SJSA1 (cell line): ENCODE results near the gene PRUNE1. TPM values are rescaled to one million over a fixed set of nuclear protein-coding genes. Genes with fewer than 3 reads are reported as not detected.

Experiments
- DNase-seq, 2 experiments: peaks; one replicate each; pipeline ENCODE4 v3.0.0-alpha.2; 2015 to 2020; ENCODE audit warnings: low spot score in 2 of 2, low read depth in 1 of 2
- H3K27ac ChIP-seq: fragments of 250-450 bp; sonication (Bioruptor Pico); 2 replicates; pipeline ENCODE4 v1.5.1; 2020; ENCODE audit warnings: mild to moderate bottlenecking, moderate library complexity
- H3K27me3 ChIP-seq: fragments of 250-450 bp; sonication (Bioruptor Pico); replicated peaks from 2 replicates; pipeline ENCODE4 v1.5.1; 2020; ENCODE audit warnings: mild to moderate bottlenecking, moderate library complexity
- H3K36me3 ChIP-seq: fragments of 250-450 bp; sonication (Bioruptor Pico); 2 replicates; pipeline ENCODE4 v1.5.1; 2020; ENCODE audit warnings: mild to moderate bottlenecking
- H3K4me1 ChIP-seq: fragments of 250-450 bp; sonication (Bioruptor Pico); replicated peaks from 2 replicates; pipeline ENCODE4 v1.6.1; 2021; ENCODE audit warnings: mild to moderate bottlenecking
- H3K4me3 ChIP-seq: fragments of 250-450 bp; sonication (Bioruptor Pico); 2 replicates; pipeline ENCODE4 v1.5.1; 2020; ENCODE audit warnings: mild to moderate bottlenecking
- H3K9me3 ChIP-seq: fragments of 250-450 bp; sonication (Bioruptor Pico); replicated peaks from 2 replicates; pipeline ENCODE4 v1.5.1; 2020; ENCODE audit warnings: mild to moderate bottlenecking
- total RNA-seq: library from RNA; depleted of rRNA; stranded (reverse); fragments of >200 nt; shearing (Covaris generic); gene quantifications from 2 replicates; pipeline ENCODE4 v1.2.3, GENCODE V29; 2014

Gene PRUNE1
- total RNA-seq, 1 experiment from 2014 or later: 22.3 TPM

DNA sequence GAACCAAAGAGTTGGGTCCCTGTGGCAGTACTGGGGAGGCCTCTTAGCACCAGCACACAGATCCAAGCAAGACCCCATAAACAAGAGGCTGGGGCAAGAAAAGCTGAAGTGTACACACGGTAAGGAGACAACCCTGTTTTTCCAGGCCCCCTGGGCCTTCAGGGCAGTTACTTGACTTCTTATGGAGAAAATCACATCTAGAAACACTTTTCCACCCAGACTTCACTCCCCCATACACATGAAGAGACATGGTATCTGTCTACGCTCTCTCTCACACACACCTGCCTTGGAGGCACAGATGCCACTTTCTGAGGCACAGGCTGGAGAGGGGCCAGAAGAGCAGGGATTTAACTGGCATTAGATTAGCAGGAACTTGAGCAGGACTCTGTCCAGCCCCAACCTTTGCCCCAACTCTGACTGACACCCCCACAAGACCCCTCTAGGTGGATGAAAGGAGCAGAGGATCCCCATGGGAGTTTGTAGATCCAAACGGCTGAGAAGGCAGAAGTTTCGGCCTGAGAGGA is 35.8 kb upstream of the PRUNE1 start:
- Histone ChIP-seq H3K9me3 (no peaks in the 10 kb centered on the region), H3K36me3 (peaks cover 49% of the 10 kb centered on the region), H3K4me3 (no peak overlapping the region), H3K27ac (no peak overlapping the region), H3K27me3 (no peaks in the 10 kb centered on the region), H3K4me1 (peaks cover 44% of the 10 kb centered on the region)
- no peak for DNase-seq

DNA sequence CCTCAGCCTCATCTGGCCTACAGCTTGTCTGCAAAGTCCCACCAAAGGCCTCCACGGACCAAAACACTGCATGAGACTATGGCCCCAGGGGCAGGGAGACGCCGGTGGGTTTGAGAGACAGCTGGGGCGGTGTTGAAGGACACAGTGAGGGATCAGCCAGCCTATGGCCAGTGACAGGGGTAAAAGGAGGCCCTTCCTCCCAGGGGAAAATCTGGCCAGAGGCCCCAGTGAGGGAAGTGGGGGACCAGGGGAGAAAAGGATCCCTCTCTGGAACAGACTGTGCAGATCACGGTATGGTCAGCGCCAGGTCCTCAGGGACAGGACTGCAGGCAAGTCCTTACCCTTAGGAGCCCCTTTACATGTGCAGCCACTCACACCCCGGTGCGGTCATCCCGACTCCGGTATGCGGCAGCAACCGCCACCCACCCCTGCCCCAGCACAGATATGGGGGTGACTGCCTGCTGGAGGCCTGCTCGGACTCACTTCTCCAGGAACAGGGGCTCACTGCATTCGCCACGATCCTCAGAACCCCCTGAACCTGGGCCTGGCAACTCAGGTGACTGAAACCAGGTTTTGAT is 34.9 kb upstream of the PRUNE1 start:
- Histone ChIP-seq H3K4me1 (peaks cover 53% of the 10 kb centered on the region), H3K4me3 (peak overlapping the region; percentile 96), H3K27me3 (no peaks in the 10 kb centered on the region), H3K36me3 (peaks cover 40% of the 10 kb centered on the region), H3K27ac (peak overlapping the region; percentile 88), H3K9me3 (no peaks in the 10 kb centered on the region)
- no peak for DNase-seq

DNA sequence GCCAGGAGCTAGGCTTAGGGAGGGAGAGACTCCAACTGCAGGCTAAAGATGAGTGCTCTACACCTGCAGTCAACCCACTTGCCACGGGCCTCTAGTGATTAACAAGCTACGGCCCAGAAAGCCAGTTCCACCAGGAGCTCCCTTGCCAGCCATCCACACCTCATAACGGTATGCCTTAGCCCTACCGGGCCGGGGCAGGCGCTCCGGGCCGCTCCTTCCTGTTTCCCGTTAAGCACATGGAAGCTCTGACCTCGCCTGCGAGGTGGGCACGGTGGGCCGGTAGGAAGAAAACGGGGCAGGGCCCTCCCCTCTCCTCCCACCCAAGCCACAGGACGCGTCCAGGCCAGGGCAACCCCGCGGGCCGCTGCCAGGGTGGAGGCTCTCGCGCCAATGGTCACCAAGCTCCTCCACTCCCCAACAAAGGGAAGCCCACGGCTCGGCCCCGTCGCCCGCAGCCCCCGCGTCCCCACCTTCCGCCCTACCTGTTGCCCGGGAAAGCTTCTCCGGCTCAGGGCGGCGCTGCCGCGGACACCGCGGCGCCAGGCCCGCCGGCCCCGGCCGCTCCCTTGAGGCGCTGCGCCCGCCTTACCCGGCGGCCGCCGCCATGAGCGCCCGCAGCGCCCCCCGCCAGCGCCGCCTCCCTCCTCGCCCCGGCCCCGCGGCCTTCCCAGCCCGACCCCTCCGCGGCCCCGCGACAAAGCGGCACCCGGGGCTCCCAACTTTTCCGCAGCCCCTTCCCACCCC is 34.2 kb upstream of the PRUNE1 start:
- Histone ChIP-seq H3K27ac (peak overlapping the region; percentile 88), H3K36me3 (peaks cover 34% of the 10 kb centered on the region), H3K4me1 (peaks cover 56% of the 10 kb centered on the region), H3K27me3 (no peaks in the 10 kb centered on the region), H3K4me3 (peak overlapping the region; percentile 96), H3K9me3 (no peaks in the 10 kb centered on the region)
- DNase-seq: peak in 1 of 2 experiments; percentile 48

DNA sequence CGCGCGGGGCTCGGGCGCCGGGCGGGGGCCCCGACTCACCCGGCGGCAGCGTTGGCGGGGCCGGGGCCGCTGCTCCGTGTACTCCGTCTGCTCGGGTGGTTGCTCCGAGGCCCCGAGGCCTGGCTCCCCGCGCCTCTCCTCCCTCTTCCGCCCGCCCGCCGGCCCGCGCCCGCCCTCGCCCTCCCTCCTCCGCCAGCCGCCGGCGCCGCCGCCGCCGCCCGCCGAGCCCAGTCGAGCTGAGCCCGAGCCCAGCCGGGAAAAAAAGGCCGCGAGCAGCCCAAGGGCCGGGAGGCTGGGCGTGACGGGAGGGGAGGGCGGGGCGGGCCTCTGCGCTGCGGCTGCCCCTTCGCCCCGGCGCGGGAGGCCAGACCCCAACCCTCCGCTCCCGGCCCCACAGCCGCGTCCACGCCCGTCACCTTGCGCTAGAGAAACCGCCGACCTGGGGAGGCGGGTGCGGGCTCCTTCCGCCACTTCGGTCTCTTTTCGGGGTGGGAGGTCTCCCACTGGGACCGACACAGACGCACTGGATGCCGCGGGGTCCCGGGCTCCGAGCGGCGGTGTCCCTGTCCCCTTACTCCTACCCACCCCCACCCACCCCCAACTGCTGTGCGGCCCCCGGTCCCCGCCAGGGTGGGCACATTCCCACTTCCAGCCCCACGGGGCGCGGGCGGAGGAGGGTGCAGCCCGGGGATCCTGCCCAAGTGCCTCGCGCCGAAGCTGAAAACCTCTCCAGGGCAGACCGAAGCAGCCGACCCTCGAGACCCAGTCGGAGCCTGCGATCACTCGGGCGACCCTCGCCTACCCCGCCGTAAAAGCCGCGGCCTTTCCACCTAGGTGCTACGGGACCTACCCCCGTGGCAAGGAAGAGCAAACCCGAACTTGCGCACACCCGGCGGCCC is 33.4 kb upstream of the PRUNE1 start, which contains the start of gene CERS2:
TSS of gene CERS2 (minus strand) at position 256 of the 899 bp plus-strand sequence. CDS start 5,745 bp downstream, outside the sequence.
- H3K9me3 ChIP-seq: no peaks in the 10 kb centered on the region
- H3K36me3 ChIP-seq: peaks cover 31% of the 10 kb centered on the region
- DNase-seq: peak; percentile 48 to 85
- H3K4me3 ChIP-seq: peak within 1 kb of the TSS; percentile 96
- peaks cover 64% of the 10 kb centered on the region for H3K4me1 ChIP-seq
- H3K27me3 ChIP-seq: no peaks in the 10 kb centered on the region
- peak within 1 kb of the TSS; percentile 88 for H3K27ac ChIP-seq

DNA sequence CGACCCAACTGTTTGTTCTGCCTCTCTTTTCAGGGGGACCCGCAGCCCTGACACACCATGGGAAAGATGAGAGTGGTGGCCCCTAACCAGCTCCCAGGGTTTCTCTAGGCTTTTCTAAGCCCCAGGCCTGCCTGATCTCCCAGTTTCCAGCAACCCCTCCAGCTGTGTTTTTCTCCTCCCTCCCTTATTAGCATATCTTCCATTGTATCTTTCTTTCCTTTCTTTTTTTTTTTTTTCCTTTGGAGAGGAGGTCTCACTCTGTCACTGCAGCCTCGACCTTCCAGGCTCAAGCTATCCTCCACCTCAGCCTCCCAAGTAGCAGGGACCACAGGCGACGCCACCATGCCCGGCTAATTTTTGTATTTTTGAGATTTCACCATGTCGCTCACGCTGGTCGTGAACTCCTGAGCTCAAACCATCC is 31.8 kb upstream of the PRUNE1 start:
- peaks cover 57% of the 10 kb centered on the region for H3K4me1 ChIP-seq
- H3K36me3 ChIP-seq: peaks cover 27% of the 10 kb centered on the region
- no peak overlapping the region for H3K4me3 ChIP-seq
- DNase-seq: no peak
- no peaks in the 10 kb centered on the region for H3K27me3 ChIP-seq
- no peaks in the 10 kb centered on the region for H3K9me3 ChIP-seq
- H3K27ac ChIP-seq: no peak overlapping the region

DNA sequence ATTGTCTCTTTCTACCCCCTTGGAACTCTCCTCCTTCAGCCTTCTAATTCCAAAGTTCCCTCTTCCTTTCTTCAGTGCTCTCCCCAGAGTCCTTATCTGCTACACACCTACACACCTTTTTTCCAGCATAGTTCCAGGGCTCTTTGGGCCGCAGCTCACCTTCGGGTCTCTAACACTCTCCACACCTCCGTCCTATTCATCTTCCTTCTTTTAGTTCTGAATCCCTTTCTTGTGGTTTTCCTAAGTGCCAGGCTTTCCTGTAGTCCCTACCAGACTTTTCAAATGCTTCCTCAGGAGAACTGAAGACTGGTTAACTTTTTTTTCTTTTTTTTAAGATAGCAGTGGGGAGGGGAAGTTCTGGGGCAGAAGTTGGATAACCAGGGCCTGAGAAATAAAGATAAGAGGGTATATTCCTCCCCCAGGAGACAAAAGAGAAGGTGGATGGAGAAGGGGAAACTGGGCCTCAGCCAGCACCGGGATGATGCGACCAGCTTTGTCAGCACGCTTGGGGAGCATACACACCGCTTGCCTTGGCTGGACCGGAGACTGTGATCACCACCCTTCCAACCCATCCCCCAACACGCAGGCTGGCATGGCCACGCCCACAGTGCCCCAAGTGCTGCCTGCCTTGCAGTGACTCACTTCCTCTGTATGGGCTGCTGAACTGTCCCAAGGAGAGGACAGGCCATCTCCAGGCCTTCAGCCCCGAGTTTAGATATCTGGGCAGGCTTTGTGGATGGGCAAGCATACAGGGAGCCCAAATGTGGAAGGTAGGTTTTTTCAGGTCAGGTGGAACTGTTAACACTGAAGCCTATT is 31.2 kb upstream of the PRUNE1 start:
- no peaks in the 10 kb centered on the region for H3K9me3 ChIP-seq
- H3K4me1 ChIP-seq: peaks cover 51% of the 10 kb centered on the region
- H3K4me3 ChIP-seq: no peak overlapping the region
- peak; percentile 72 to 90 for DNase-seq
- peak overlapping the region; percentile 50 for H3K27ac ChIP-seq
- no peaks in the 10 kb centered on the region for H3K27me3 ChIP-seq
- peaks cover 21% of the 10 kb centered on the region for H3K36me3 ChIP-seq

DNA sequence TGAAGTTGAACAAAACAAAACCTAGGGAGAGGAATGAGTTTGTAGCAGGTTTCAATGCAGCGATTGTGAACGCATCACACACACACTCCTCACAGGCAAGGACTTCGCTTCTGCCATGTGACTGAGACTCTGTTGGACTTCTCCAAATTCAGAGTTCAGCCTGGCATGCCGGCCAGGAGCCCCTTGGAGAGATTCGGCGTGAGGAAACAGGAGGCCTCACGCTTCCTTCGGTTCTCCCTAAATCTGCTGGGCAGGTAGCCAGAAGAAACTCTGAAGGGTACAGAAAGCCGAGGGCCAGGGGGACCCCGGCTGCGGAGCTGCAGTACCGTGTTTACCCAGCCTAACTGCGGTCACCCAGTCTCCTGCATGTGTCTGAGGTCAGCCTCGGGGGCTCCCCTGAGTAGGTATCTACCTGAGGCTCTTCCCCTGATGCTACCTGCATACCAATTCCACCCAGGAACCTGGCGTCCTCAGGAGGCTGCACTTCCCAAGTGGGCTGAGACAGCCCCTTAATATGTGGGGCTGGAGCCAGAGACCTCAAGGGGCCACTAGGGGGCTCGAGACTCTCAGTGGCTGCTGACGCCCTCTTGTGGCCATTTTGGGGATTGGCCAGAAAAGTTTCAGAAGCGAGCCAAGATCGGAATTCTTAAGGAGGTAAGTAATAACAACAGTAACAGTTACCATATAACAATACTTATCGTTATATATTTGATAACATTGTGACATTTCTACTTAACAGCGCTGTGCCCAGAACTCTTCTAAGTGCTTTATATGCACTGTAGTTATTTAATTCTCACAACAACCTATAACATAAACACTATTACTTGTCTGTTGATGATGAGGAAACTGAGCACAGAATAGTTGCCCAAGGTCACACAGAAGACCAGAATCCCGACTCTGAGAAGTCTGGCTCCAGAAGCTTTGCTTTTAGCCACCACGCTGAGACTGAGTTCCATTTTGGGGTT is 28.9 kb upstream of the PRUNE1 start:
- H3K36me3 ChIP-seq: peaks cover 2% of the 10 kb centered on the region
- H3K27me3 ChIP-seq: no peaks in the 10 kb centered on the region
- no peak overlapping the region for H3K27ac ChIP-seq
- no peak overlapping the region for H3K4me3 ChIP-seq
- peak; percentile 82 for DNase-seq
- peaks cover 34% of the 10 kb centered on the region for H3K4me1 ChIP-seq
- H3K9me3 ChIP-seq: no peaks in the 10 kb centered on the region

DNA sequence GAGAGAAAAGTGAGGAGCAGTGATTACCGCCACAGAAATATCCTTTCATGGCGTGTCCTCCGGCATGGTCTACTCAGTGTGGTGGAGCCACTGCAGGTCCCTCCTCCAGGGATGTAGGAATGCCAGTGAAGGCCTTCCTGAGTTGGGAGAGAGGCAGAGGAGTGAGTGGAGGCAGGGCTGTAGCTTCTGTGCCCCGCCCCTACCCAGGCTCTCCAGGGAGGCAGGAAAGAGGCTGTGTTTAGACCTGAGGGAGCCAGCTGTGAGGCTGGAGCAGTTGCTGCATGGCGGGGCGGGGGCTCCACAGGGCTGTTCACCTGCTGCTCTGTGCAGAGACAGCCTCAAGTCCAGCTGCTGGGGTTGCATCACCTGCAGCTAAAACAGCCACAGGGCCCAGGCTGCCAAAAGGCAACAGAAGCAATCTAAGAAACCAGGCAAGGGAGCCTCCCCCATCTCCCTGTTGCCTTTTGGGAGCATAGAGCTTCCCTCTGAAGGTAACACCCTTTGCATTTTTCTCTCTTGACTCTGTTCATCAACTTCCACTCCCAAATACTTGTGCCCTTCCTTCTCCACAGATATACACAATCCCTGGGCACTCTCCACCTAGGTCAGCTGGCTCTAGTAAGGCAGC is 27.0 kb upstream of the PRUNE1 start:
- DNase-seq: no peak
- Histone ChIP-seq H3K27ac (no peak overlapping the region), H3K4me3 (no peak overlapping the region), H3K27me3 (no peaks in the 10 kb centered on the region), H3K9me3 (no peaks in the 10 kb centered on the region), H3K4me1 (peaks cover 30% of the 10 kb centered on the region), H3K36me3 (no peaks in the 10 kb centered on the region)

DNA sequence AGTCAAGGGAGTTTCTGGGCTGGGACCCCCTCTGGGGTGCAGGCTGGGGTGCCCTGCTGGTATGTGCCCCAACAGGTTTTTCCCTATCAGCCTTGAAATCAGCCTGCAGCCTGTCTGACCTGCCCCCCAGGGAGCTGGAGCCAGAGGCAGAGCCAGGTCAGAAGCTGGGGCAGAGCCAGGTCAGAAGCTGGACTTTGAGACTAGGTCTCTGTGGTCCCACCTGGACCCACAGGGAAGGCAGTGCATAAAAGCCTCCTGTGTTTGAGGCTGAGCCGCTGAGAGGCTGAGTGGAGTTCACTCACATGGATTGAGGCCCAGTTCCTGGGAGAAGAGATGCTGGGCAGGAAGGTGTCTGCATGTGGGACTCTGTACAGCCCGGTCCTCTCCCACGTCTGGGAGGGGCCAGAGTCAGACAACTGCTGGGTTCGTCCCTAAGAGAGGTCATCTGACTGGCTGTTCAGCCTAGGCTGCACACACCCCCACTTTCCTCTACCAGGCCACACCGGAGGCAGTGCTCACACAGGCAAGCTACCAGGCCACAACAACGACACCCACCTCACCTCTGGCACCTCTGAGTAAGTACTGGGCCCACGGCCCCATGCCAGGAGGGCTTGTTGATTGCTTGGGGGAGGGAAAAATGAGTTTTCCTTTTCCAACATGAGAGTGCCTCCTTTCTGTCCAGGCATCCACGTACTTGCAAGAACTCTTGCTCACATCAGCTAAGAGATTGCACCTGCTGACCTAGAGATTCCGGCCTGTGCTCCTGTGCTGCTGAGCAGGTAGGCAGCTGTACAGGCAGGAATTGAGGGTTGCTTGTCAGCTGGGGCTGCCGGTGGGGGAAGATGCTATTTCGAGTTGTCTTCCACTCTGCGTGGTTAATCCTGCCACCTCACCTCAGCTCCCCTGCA is 26.2 kb upstream of the PRUNE1 start, which contains the start of gene ANXA9:
TSS of gene ANXA9 (plus strand) at position 488 of the 908 bp plus-strand sequence. CDS start 814 bp downstream, outside the sequence.
- no peak within 1 kb of the TSS for H3K27ac ChIP-seq
- no peaks in the 10 kb centered on the region for H3K27me3 ChIP-seq
- no peak for DNase-seq

DNA sequence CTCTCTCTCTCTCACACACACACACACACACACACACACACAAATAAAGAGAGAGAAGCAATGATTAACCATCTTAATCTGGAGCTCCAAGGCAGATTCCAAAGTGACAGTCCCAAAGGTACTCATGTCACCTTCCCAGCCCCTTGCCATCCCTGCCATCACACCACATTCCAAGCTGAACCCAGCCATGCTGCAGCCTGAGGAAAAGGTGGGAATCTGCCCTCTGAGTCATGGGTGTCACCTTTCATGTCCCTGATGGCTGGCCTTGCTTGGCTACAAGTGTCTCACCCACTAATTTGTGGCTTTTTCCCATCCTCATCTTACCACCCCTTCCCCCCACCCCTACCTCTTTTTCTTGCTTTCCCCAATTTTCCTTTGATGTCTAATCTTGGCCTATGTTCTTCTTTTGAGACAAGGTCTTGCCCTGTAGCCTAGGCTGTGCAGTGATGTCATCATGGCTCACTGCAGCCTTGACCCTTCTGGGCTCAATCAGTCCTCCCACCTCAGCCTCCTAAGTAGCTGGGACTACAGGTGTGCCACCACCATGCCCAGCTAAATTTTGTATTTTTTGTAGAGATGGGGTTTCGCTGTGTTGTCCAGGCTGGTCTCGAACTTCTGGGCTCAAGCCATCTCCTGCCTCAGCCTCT is 22.9 kb upstream of the PRUNE1 start:
- no peak for DNase-seq
- H3K4me1 ChIP-seq: no peaks in the 10 kb centered on the region
- H3K36me3 ChIP-seq: no peaks in the 10 kb centered on the region

More for the DNA sequence above, 26.2 kb upstream of the PRUNE1 start, which contains the start of gene ANXA9:
- Histone ChIP-seq H3K4me1 (peaks cover 25% of the 10 kb centered on the region), H3K4me3 (no peak within 1 kb of the TSS), H3K9me3 (no peaks in the 10 kb centered on the region), H3K36me3 (no peaks in the 10 kb centered on the region)

More for the DNA sequence above, 22.9 kb upstream of the PRUNE1 start:
- H3K9me3 ChIP-seq: no peaks in the 10 kb centered on the region
- H3K27me3 ChIP-seq: no peaks in the 10 kb centered on the region
- H3K27ac ChIP-seq: no peak overlapping the region
- H3K4me3 ChIP-seq: no peak overlapping the region
